ENCODE data around the gene HNRNPF. TPM values are rescaled to one million over a fixed set of nuclear protein-coding genes. Genes with fewer than 3 reads are reported as not detected.

Gene HNRNPF
- total RNA-seq, 4 donors from 2014 or later, result 109 to 151 (median 135) TPM

GRCh38 chr10:43338117-43338516 is 70.9 kb downstream of the HNRNPF start:
- no peak for TF ChIP-seq CTCF (IDR thresholded peaks at IDR 0.05; ENCODE audit: low read depth)

GRCh38 chr10:43336641-43337318 is 72.2 kb downstream of the HNRNPF start:
- TF ChIP-seq CTCF (IDR thresholded peaks at IDR 0.05; ENCODE audit: low read depth), result no peak

- TF ChIP-seq CTCF (IDR thresholded peaks at IDR 0.05; ENCODE audit: low read depth), result no peak
Observed at GRCh38 chr10:43336061-43336460, 72.9 kb downstream of the HNRNPF start.

Small RNAs within 50 kb of the gene (small RNA-seq; reads per million reads assigned to genes)
- gene RNU6ATAC11P, result not detected
- not detected for gene RNU7-193P
- gene SNORD3J, result not detected

Other genes with a start within 250 kb of the HNRNPF start
- gene RASGEF1A, start 142.1 kb downstream of the HNRNPF start, total RNA-seq, result 1 to 10 TPM in 2 of 4 donors, under 1 TPM in 1, not detected in 1; 0.33 to 7.0 (median 1.1) TPM
- gene FXYD4, start 37.5 kb downstream of the HNRNPF start, total RNA-seq, result not detected
- gene ZNF487, start 27.9 kb upstream of the HNRNPF start, total RNA-seq, result 10 to 100 TPM in 1 of 4 donors, 1 to 10 TPM in 3; 3.9 to 10.9 (median 7.9) TPM
- 1 to 10 TPM; 2.3 to 3.6 (median 3.1) TPM for gene ZNF239, start 165.4 kb upstream of the HNRNPF start, total RNA-seq
- gene ZNF485, start 197.3 kb upstream of the HNRNPF start, total RNA-seq, result 1 to 10 TPM; 2.9 to 6.5 (median 3.3) TPM
- 10 to 100 TPM; 34.1 to 58.4 (median 46.9) TPM for gene ZNF32, start 239.7 kb upstream of the HNRNPF start, total RNA-seq

All from subcutaneous adipose tissue (tissue), 4 donors.